K562 (cell line): Measurements from ENCODE around the gene ABCC1. TPM values are rescaled to one million over a fixed set of nuclear protein-coding genes. Genes with fewer than 3 reads are reported as not detected.
"Not testable (repeated sequence)": the region's sequence is repeated elsewhere in the genome, so short reads cannot be mapped to it uniquely, and the experiment has no call there.

Source experiments
- ATAC-seq: fragments of 200-7000 bp; cut with Tn5 transposase; 3 replicates; pipeline ENCODE4 v1.9.1; 2020; ENCODE audit warnings: moderate library complexity
- BruUV-seq: library from RNA; stranded (reverse); fragments of 400-500 nt; replicated peaks from 2 replicates; lab custom pipeline; 2021; lab: Mats Ljungman, UMichigan
- CTCF ChIA-PET: fragments of 300-600 bp; formaldehyde crosslinking; extraction: SDS; loops from one replicate; lab custom pipeline; 2021; ENCODE audit warnings: low intra/inter-chr PET ratio; lab: Yijun Ruan, JAX
- POLR2A ChIA-PET: fragments of 300-600, 350-650 bp; sonication (Branson Sonifier 250); formaldehyde crosslinking; extraction: SDS; loops from one replicate; lab custom pipeline; 2021; ENCODE audit warnings: antibody characterized with exemption, inconsistent platforms; lab: Yijun Ruan, JAX
- DNase-seq, 4 experiments: peaks; one replicate each; pipeline versions ENCODE4 v3.0.0 to v3.0.0-alpha.2; 2011 to 2018; ENCODE audit warnings: low spot score in 3 of 4, mixed read lengths in 3 of 4; ENCODE audit errors: extremely low read depth in 1 of 4
- FAIRE-seq: peaks from 2 replicates; lab custom pipeline; 2011; peaks lifted over from hg19 to GRCh38; lab: Jason Lieb, UNC
- H2AFZ ChIP-seq: 2 replicates; pipeline ENCODE4 v1.6.0; 2011; ENCODE audit warnings: low read depth, low read length, control low read depth, inconsistent platforms
- H3K27ac ChIP-seq: fragments of 200-600 bp; 3 replicates; pipeline ENCODE4 v1.8.0; 2011; ENCODE audit warnings: low read depth, mild to moderate bottlenecking, control low read depth, inconsistent platforms, low read length, moderate library complexity, mixed read lengths; ENCODE audit errors: extremely low read depth
- H3K27me3 ChIP-seq, 2 experiments: fragments of 300-600 bp in 1 of 2; 2 replicates in 1 of 2; 3 replicates in 1 of 2; pipeline versions ENCODE4 v1.6.0 to v1.8.0; 2011; ENCODE audit warnings: inconsistent platforms in 2 of 2, low read length in 2 of 2, mild to moderate bottlenecking in 1 of 2, mixed read lengths in 1 of 2, moderate library complexity in 1 of 2; ENCODE audit not compliant: control insufficient read depth in 2 of 2, insufficient read depth in 2 of 2
- H3K36me3 ChIP-seq: fragments of 300-600 bp; 3 replicates; pipeline ENCODE4 v1.8.0; 2011; ENCODE audit warnings: mild to moderate bottlenecking, low read length, inconsistent platforms; ENCODE audit not compliant: control insufficient read depth, insufficient read depth
- H3K4me1 ChIP-seq, 2 experiments: fragments of 200-600 bp in 1 of 2; replicated peaks in 1 of 2; 2 replicates in 1 of 2; 3 replicates in 1 of 2; pipeline versions ENCODE4 v1.5.1 to v1.8.0; 2011; ENCODE audit warnings: inconsistent platforms in 2 of 2, low read length in 2 of 2, mild to moderate bottlenecking in 1 of 2, mixed read lengths in 1 of 2, moderate library complexity in 1 of 2; ENCODE audit not compliant: control insufficient read depth in 2 of 2, insufficient read depth in 2 of 2
- H3K4me2 ChIP-seq: 2 replicates; pipeline ENCODE4 v1.6.1; 2011; ENCODE audit warnings: low read length, control low read depth, inconsistent platforms, mixed read lengths; ENCODE audit not compliant: insufficient read depth
- H3K4me3 ChIP-seq: fragments of 200-600 bp; sonication (generic), shearing (Covaris generic); 2 replicates; pipeline ENCODE4 v1.5.1; 2016; ENCODE audit warnings: control low read depth, inconsistent platforms
- H3K79me2 ChIP-seq: fragments of 200-600 bp; 3 replicates; pipeline ENCODE4 v1.8.0; 2011; ENCODE audit warnings: low read length, inconsistent platforms; ENCODE audit not compliant: control insufficient read depth, insufficient read depth
- H3K9ac ChIP-seq, 2 experiments: 2 replicates each; pipeline versions ENCODE4 v1.6.0 to v1.6.1; 2011; ENCODE audit warnings: low read depth in 2 of 2, low read length in 2 of 2, control low read depth in 1 of 2, inconsistent platforms in 1 of 2, mild to moderate bottlenecking in 1 of 2, mixed read lengths in 1 of 2; ENCODE audit not compliant: insufficient read depth in 1 of 2
- H3K9me1 ChIP-seq: one replicate; pipeline ENCODE4 v1.6.0; 2011; ENCODE audit warnings: inconsistent platforms, mild to moderate bottlenecking, low read length, moderate library complexity; ENCODE audit not compliant: control insufficient read depth, insufficient read depth
- H3K9me3 ChIP-seq: replicated peaks from 2 replicates; pipeline ENCODE4 v1.5.1; 2011; ENCODE audit warnings: low read depth, low read length, inconsistent platforms; ENCODE audit not compliant: control insufficient read depth, insufficient read depth
- H4K20me1 ChIP-seq: replicated peaks from 2 replicates; pipeline ENCODE4 v1.6.1; 2011; ENCODE audit warnings: low read length, inconsistent platforms, mixed read lengths; ENCODE audit not compliant: control insufficient read depth, insufficient read depth
- ZBTB33 ChIP-seq: sonication (generic); formaldehyde crosslinking; IDR thresholded peaks from 2 replicates; pipeline ENCODE4 v1.8.1; 2023; ENCODE audit warnings: mild to moderate bottlenecking, missing genetic modification reagents
- WGBS: fragments of 100-300 bp; shearing (Covaris generic); methylation state at CpG from one replicate; pipeline ENCODE4 v1.1.6; 2016; ENCODE audit warnings: low coverage, mixed read lengths; ENCODE audit not compliant: insufficient coverage; ENCODE audit errors: missing lambda C conversion rate; 5-methylcytosine and 5-hydroxymethylcytosine counted together
- in situ Hi-C: fragments of 300-500 bp; cut with MboI; formaldehyde crosslinking; loops from 4 replicates; pipeline ENCODE4 v1.15.0; 2018; ENCODE audit warnings: inconsistent platforms, mixed read lengths
- intact Hi-C: fragments of 100-400 bp; cut with micrococcal nuclease; formaldehyde crosslinking; loops from 2 replicates; pipeline ENCODE4 v1.14.2; 2022
- polyA plus RNA-seq, 8 experiments: library from polyadenylated mRNA; depleted of rRNA in 4 of 8; stranded (reverse) in 5 of 8; unstranded in 3 of 8; fragments of >200 nt; fragmentation: Nextera tagmentation in 2 of 8; fragmentation: Illumina TruSeq in 1 of 8; extraction: Ambion mirVana in 2 of 8; extraction: Trizol in 1 of 8; gene quantifications; 2 replicates each; pipeline versions ENCODE4 v1.2.1 to v1.2.3, GENCODE V29; 2011 to 2014; ENCODE audit warnings: inconsistent platforms in 1 of 8, missing spikeins in 1 of 8
- total RNA-seq, 7 experiments: library from RNA; depleted of rRNA in 6 of 7; stranded (reverse); fragments of >200 nt in 6 of 7; fragmentation: Illumina TruSeq in 2 of 7; extraction: Trizol in 2 of 7; gene quantifications; 2 replicates each; pipeline versions ENCODE4 v1.2.1 to v1.2.3, GENCODE V29; 2011 to 2021; ENCODE audit warnings: low replicate concordance in 1 of 7

Gene ABCC1
- total and polyA plus RNA-seq, 9 of the 15 experiments (the other 6 are each of a cell fraction or from before 2014, with no cell fraction given), result 3.9 to 41.6 (median 10.0) TPM

GRCh38 chr16:15956106-15956505 is 6.7 kb downstream of the ABCC1 start:
- H3K9me1 ChIP-seq, H3K4me2 ChIP-seq, H3K4me3 ChIP-seq, FAIRE-seq, H4K20me1 ChIP-seq, H3K27ac ChIP-seq, BruUV-seq, DNase-seq, H3K27me3 ChIP-seq, CTCF ChIA-PET, H3K9me3 ChIP-seq, intact Hi-C loops, H2AFZ ChIP-seq, H3K9ac ChIP-seq, in situ Hi-C loops, ATAC-seq: not testable (repeated sequence)
- peaks cover 18 to 26% of the 10 kb centered on the region in 2 experiments; a peak in 4 of 5 replicates for H3K4me1 ChIP-seq
- 80% methylated on average over 5 of the region's 6 CpGs for WGBS
- TF ChIP-seq ZBTB33, result peak; percentile 60
- POLR2A ChIA-PET, result interaction anchor here (1.4 kb wide), 1 partner anchor 35 kb away, joined by 3 read pairs; no protein-coding TSS in a partner anchor
- peaks cover 96% of the 10 kb centered on the region for H3K79me2 ChIP-seq
- peaks cover 23% of the 10 kb centered on the region; the same call in 2 of the 3 replicates for H3K36me3 ChIP-seq
